HepG2 (cell line): Measurements from ENCODE around the gene TNFSF13. TPM values are rescaled to one million over a fixed set of nuclear protein-coding genes. Genes with fewer than 3 reads are reported as not detected.

Experiments
- ATF2 ChIP-seq: sonication (generic); formaldehyde crosslinking; IDR thresholded peaks from 2 replicates; pipeline ENCODE4 v1.4.0; 2020; ENCODE audit warnings: missing genetic modification reagents
- GMEB2 ChIP-seq: IDR thresholded peaks from 2 replicates; pipeline ENCODE4 v1.6.1; 2016; ENCODE audit warnings: missing biosample characterization, missing genetic modification reagents, low read depth
- HNF4G ChIP-seq, 2 experiments: sonication (generic) in 1 of 2; formaldehyde crosslinking in 1 of 2; IDR thresholded peaks; 2 replicates each; pipeline versions ENCODE4 v1.4.0 to v1.6.1; 2011 to 2020; ENCODE audit warnings: borderline replicate concordance in 2 of 2, low read depth in 2 of 2, mild to moderate bottlenecking in 2 of 2, low read length in 1 of 2, missing genetic modification reagents in 1 of 2, moderate library complexity in 1 of 2
- IRX3 ChIP-seq: sonication (generic); formaldehyde crosslinking; IDR thresholded peaks from 2 replicates; pipeline ENCODE4 v1.8.1; 2023; ENCODE audit warnings: mild to moderate bottlenecking, low read depth, missing genetic modification reagents, borderline replicate concordance
- NRL ChIP-seq: sonication (generic); formaldehyde crosslinking; IDR thresholded peaks from 2 replicates; pipeline ENCODE4 v1.5.0; 2020; ENCODE audit warnings: missing genetic modification reagents, mild to moderate bottlenecking, moderate library complexity, borderline replicate concordance
- PLRG1 ChIP-seq: fragments of 450-650 bp; conservative IDR thresholded peaks from 2 replicates; pipeline ENCODE4 v1.6.1; 2016
- PRDM10 ChIP-seq: sonication (generic); formaldehyde crosslinking; IDR thresholded peaks from 2 replicates; pipeline ENCODE4 v1.4.0; 2020; ENCODE audit warnings: low read depth, missing genetic modification reagents
- REXO4 ChIP-seq: sonication (generic); formaldehyde crosslinking; IDR thresholded peaks from 2 replicates; pipeline ENCODE4 v1.8.0; 2022; ENCODE audit warnings: missing genetic modification reagents, mild to moderate bottlenecking, borderline replicate concordance
- RFXANK ChIP-seq: IDR thresholded peaks from 2 replicates; pipeline ENCODE4 v1.6.1; 2016
- TERF1 ChIP-seq: sonication (generic); formaldehyde crosslinking; IDR thresholded peaks from 2 replicates; pipeline ENCODE4 v1.8.0; 2022; ENCODE audit warnings: mild to moderate bottlenecking, missing genetic modification reagents, moderate library complexity
- TFDP1 ChIP-seq: IDR thresholded peaks from 2 replicates; pipeline ENCODE4 v1.6.1; 2016; ENCODE audit warnings: missing compliant biosample characterization, missing genetic modification reagents, borderline replicate concordance
- THAP7 ChIP-seq: sonication (generic); formaldehyde crosslinking; IDR thresholded peaks from 2 replicates; pipeline ENCODE4 v1.8.1; 2023; ENCODE audit warnings: mild to moderate bottlenecking, missing genetic modification reagents
- XRCC5 ChIP-seq: fragments of 200-400 bp; formaldehyde crosslinking; optimal IDR thresholded peaks from 2 replicates; pipeline ENCODE3; 2017; ENCODE audit warnings: mild to moderate bottlenecking, low read length
- ZBTB21 ChIP-seq: sonication (generic); formaldehyde crosslinking; IDR thresholded peaks from 2 replicates; pipeline ENCODE4 v1.4.0; 2020; ENCODE audit warnings: missing genetic modification reagents
- ZFP82 ChIP-seq: sonication (generic); formaldehyde crosslinking; IDR thresholded peaks from 2 replicates; pipeline ENCODE4 v1.5.1; 2020; ENCODE audit warnings: mild to moderate bottlenecking, missing genetic modification reagents, borderline replicate concordance
- ZFX ChIP-seq: sonication (generic); formaldehyde crosslinking; IDR thresholded peaks from 2 replicates; pipeline ENCODE4 v1.4.0; 2020; ENCODE audit warnings: mild to moderate bottlenecking, low read depth, missing genetic modification reagents, moderate library complexity
- ZNF251 ChIP-seq: sonication (generic); formaldehyde crosslinking; IDR thresholded peaks from 2 replicates; pipeline ENCODE4 v1.9.0; 2021; ENCODE audit warnings: mild to moderate bottlenecking, missing genetic modification reagents
- ZNF619 ChIP-seq: sonication (generic); formaldehyde crosslinking; IDR thresholded peaks from 2 replicates; pipeline ENCODE4 v1.4.0; 2020; ENCODE audit warnings: mild to moderate bottlenecking, missing genetic modification reagents
- ZNF678 ChIP-seq: sonication (generic); formaldehyde crosslinking; IDR thresholded peaks from 2 replicates; pipeline ENCODE4 v1.4.0; 2020; ENCODE audit warnings: mild to moderate bottlenecking, missing genetic modification reagents
- ZNF792 ChIP-seq: IDR thresholded peaks from 2 replicates; pipeline ENCODE4 v1.6.1; 2016
- polyA plus RNA-seq, 8 experiments: library from polyadenylated mRNA; depleted of rRNA in 3 of 8; stranded (reverse) in 7 of 8; unstranded in 1 of 8; fragments of >200 nt; fragmentation: Illumina TruSeq in 4 of 8; extraction: Trizol in 4 of 8; gene quantifications; 2 replicates each; pipeline versions ENCODE4 v1.2.1 to v1.2.3, GENCODE V29; 2011 to 2016; ENCODE audit warnings: low read depth in 4 of 8, missing spikeins in 1 of 8, mixed read lengths in 1 of 8; ENCODE audit not compliant: insufficient read depth in 1 of 8
- total RNA-seq, 5 experiments: library from RNA; depleted of rRNA; stranded (reverse); fragments of >200 nt; fragmentation: Illumina TruSeq; extraction: Trizol; gene quantifications; 2 replicates each; pipeline ENCODE4 v1.2.3, GENCODE V29; 2016; ENCODE audit warnings: low read depth in 1 of 5

The TNFSF13 gene
- total and polyA plus RNA-seq, 2 of the 13 experiments (the other 11 are each of a cell fraction or from before 2014, with no cell fraction given), result 2.5 to 3.3 TPM

GRCh38 chr17:7551396-7551795 lies 7.2 kb upstream of the TNFSF13 start (continued):
- peak; percentile 44 for TF ChIP-seq XRCC5
- no peak for TF ChIP-seq THAP7 (CRISPR knock-in tag)
- TF ChIP-seq ZBTB21 (CRISPR knock-in tag), result no peak
- no peak for TF ChIP-seq GMEB2 (CRISPR knock-in tag)
- no peak for TF ChIP-seq REXO4 (CRISPR knock-in tag)
- no peak for TF ChIP-seq ZNF619 (CRISPR knock-in tag)
- TF ChIP-seq PRDM10, result no peak
- 0 out of 2 replicates have a peak, but pooled peaks have one; percentile 42 for TF ChIP-seq NRL (CRISPR knock-in tag)
- no peak for TF ChIP-seq RFXANK
- no peak for TF ChIP-seq ZFP82 (CRISPR knock-in tag)
- no peak for TF ChIP-seq TERF1 (CRISPR knock-in tag)
- TF ChIP-seq TFDP1 (CRISPR knock-in tag), result peak; percentile 59; the same call in 1 of the 2 replicates
- peak; percentile 48; the same call in 1 of the 2 replicates for TF ChIP-seq ZFX (CRISPR knock-in tag)
- TF ChIP-seq IRX3 (CRISPR knock-in tag), result 0 out of 2 replicates have a peak, but pooled peaks have one; percentile 48
- TF ChIP-seq ZNF792 (CRISPR knock-in tag), result no peak
- no peak for TF ChIP-seq ZNF251
- TF ChIP-seq HNF4G (IDR thresholded peaks at IDR 0.05; ENCODE audit: borderline replicate concordance, low read depth, low read length), result peak; percentile 85
- peak; percentile 38; the same call in 1 of the 2 replicates for TF ChIP-seq HNF4G (CRISPR knock-in tag; IDR thresholded peaks at IDR 0.05; ENCODE audit: borderline replicate concordance, low read depth)
- no peak for TF ChIP-seq ATF2 (CRISPR knock-in tag)
- TF ChIP-seq PLRG1, result no peak
- TF ChIP-seq ZNF678 (CRISPR knock-in tag), result no peak
